Measurements from ENCODE around the gene RDX. TPM values are rescaled to one million over a fixed set of nuclear protein-coding genes. Genes with fewer than 3 reads are reported as not detected.

Gene RDX
- total and polyA plus RNA-seq, 2 donors (not counting 1 experiment from before 2014, with no cell fraction given): 52.7 to 93.1 TPM

- DNase-seq (ENCODE audit: low read depth in 2 of 2): peak; percentile 39 to 55
- no peaks in the 10 kb centered on the region for H4K20me1 ChIP-seq (ENCODE audit: control insufficient read depth, extremely low read depth, insufficient read depth, low read length)
- peak overlapping the region; percentile 94 for H3K27ac ChIP-seq (ENCODE audit: insufficient read depth, low read length)
- peaks cover 54% of the 10 kb centered on the region for H3K79me2 ChIP-seq (ENCODE audit: control insufficient read depth, insufficient read depth, low read length)
- H3K4me1 ChIP-seq (ENCODE audit: control insufficient read depth, extremely low read depth, insufficient read depth, low read length): peaks cover 4% of the 10 kb centered on the region
- H3K9me3 ChIP-seq (ENCODE audit: control insufficient read depth, insufficient read depth, low read depth, low read length): no peaks in the 10 kb centered on the region
- H3K4me2 ChIP-seq (ENCODE audit: extremely low read depth, insufficient read depth, low read length): peak overlapping the region; percentile 82
- peak overlapping the region; percentile 88 to 100 (median 96) for H3K4me3 ChIP-seq (replicated peaks in 1 of 4; ENCODE audit: control extremely low read depth in 1 of 4, insufficient read depth in 1 of 4, low read depth in 3 of 4, low read length in 4 of 4)
- no peaks in the 10 kb centered on the region for H3K36me3 ChIP-seq (ENCODE audit: control insufficient read depth, insufficient read depth, low read length)
- H3K9ac ChIP-seq (ENCODE audit: insufficient read depth, low read length): peak overlapping the region; percentile 94
- TF ChIP-seq EZH2 (IDR thresholded peaks at IDR 0.05; ENCODE audit: low read length, missing control alignments): no peak
- TF ChIP-seq, protein P1, sequence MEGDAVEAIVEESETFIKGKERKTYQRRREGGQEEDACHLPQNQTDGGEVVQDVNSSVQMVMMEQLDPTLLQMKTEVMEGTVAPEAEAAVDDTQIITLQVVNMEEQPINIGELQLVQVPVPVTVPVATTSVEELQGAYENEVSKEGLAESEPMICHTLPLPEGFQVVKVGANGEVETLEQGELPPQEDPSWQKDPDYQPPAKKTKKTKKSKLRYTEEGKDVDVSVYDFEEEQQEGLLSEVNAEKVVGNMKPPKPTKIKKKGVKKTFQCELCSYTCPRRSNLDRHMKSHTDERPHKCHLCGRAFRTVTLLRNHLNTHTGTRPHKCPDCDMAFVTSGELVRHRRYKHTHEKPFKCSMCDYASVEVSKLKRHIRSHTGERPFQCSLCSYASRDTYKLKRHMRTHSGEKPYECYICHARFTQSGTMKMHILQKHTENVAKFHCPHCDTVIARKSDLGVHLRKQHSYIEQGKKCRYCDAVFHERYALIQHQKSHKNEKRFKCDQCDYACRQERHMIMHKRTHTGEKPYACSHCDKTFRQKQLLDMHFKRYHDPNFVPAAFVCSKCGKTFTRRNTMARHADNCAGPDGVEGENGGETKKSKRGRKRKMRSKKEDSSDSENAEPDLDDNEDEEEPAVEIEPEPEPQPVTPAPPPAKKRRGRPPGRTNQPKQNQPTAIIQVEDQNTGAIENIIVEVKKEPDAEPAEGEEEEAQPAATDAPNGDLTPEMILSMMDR (conservative IDR thresholded peaks at IDR 0.05 in 1 of 2, IDR thresholded peaks at IDR 0.05 in 1 of 2; ENCODE audit: low read depth in 1 of 2, low read length in 2 of 2): no peak
- peak overlapping the region; percentile 35 for H2AFZ ChIP-seq (ENCODE audit: low read length)
- no peaks in the 10 kb centered on the region for H3K27me3 ChIP-seq (ENCODE audit: control insufficient read depth, insufficient read depth, low read length)
These were observed 736 bp downstream of the RDX start for GRCh38 chr11:110295531-110296225.

- H3K9ac ChIP-seq (ENCODE audit: insufficient read depth, low read length): peak overlapping the region; percentile 94
- DNase-seq (ENCODE audit: low read depth in 2 of 2): no peak
- H3K79me2 ChIP-seq (ENCODE audit: control insufficient read depth, insufficient read depth, low read length): peaks cover 60% of the 10 kb centered on the region
- H2AFZ ChIP-seq (ENCODE audit: low read length): no peak overlapping the region
- no peak for TF ChIP-seq EZH2 (IDR thresholded peaks at IDR 0.05; ENCODE audit: low read length, missing control alignments)
- TF ChIP-seq, protein P1 (conservative IDR thresholded peaks at IDR 0.05 in 1 of 2, IDR thresholded peaks at IDR 0.05 in 1 of 2; ENCODE audit: low read depth in 1 of 2, low read length in 2 of 2): no peak
- H4K20me1 ChIP-seq (ENCODE audit: control insufficient read depth, extremely low read depth, insufficient read depth, low read length): no peaks in the 10 kb centered on the region
- H3K9me3 ChIP-seq (ENCODE audit: control insufficient read depth, insufficient read depth, low read depth, low read length): no peaks in the 10 kb centered on the region
- peak overlapping the region; percentile 94 for H3K27ac ChIP-seq (ENCODE audit: insufficient read depth, low read length)
- peak overlapping the region; percentile 88 to 100 (median 96) for H3K4me3 ChIP-seq (replicated peaks in 1 of 4; ENCODE audit: control extremely low read depth in 1 of 4, insufficient read depth in 1 of 4, low read depth in 3 of 4, low read length in 4 of 4)
- H3K36me3 ChIP-seq (ENCODE audit: control insufficient read depth, insufficient read depth, low read length): no peaks in the 10 kb centered on the region
- peak overlapping the region; percentile 82 for H3K4me2 ChIP-seq (ENCODE audit: extremely low read depth, insufficient read depth, low read length)
- peaks cover 4% of the 10 kb centered on the region for H3K4me1 ChIP-seq (ENCODE audit: control insufficient read depth, extremely low read depth, insufficient read depth, low read length)
- no peaks in the 10 kb centered on the region for H3K27me3 ChIP-seq (ENCODE audit: control insufficient read depth, insufficient read depth, low read length)
These were observed 1.3 kb downstream of the RDX start for GRCh38 chr11:110295086-110295485.

- peak overlapping the region; percentile 88 to 100 (median 96) for H3K4me3 ChIP-seq (replicated peaks in 1 of 4; ENCODE audit: control extremely low read depth in 1 of 4, insufficient read depth in 1 of 4, low read depth in 3 of 4, low read length in 4 of 4)
- no peaks in the 10 kb centered on the region for H4K20me1 ChIP-seq (ENCODE audit: control insufficient read depth, extremely low read depth, insufficient read depth, low read length)
- no peaks in the 10 kb centered on the region for H3K27me3 ChIP-seq (ENCODE audit: control insufficient read depth, insufficient read depth, low read length)
- H3K79me2 ChIP-seq (ENCODE audit: control insufficient read depth, insufficient read depth, low read length): peaks cover 65% of the 10 kb centered on the region
- no peak overlapping the region for H2AFZ ChIP-seq (ENCODE audit: low read length)
- H3K9me3 ChIP-seq (ENCODE audit: control insufficient read depth, insufficient read depth, low read depth, low read length): no peaks in the 10 kb centered on the region
- no peak overlapping the region for H3K27ac ChIP-seq (ENCODE audit: insufficient read depth, low read length)
- TF ChIP-seq, protein P1 (conservative IDR thresholded peaks at IDR 0.05 in 1 of 2, IDR thresholded peaks at IDR 0.05 in 1 of 2; ENCODE audit: low read depth in 1 of 2, low read length in 2 of 2): no peak
- TF ChIP-seq EZH2 (IDR thresholded peaks at IDR 0.05; ENCODE audit: low read length, missing control alignments): no peak
- no peak overlapping the region for H3K9ac ChIP-seq (ENCODE audit: insufficient read depth, low read length)
- no peaks in the 10 kb centered on the region for H3K36me3 ChIP-seq (ENCODE audit: control insufficient read depth, insufficient read depth, low read length)
- H3K4me1 ChIP-seq (ENCODE audit: control insufficient read depth, extremely low read depth, insufficient read depth, low read length): peaks cover 4% of the 10 kb centered on the region
- DNase-seq (ENCODE audit: low read depth in 2 of 2): no peak
- H3K4me2 ChIP-seq (ENCODE audit: extremely low read depth, insufficient read depth, low read length): peak overlapping the region; percentile 75
These were observed 1.9 kb downstream of the RDX start for GRCh38 chr11:110294509-110294908.

Data from fibroblast of lung (primary cell).